Measurements from ENCODE around the gene TMPRSS9.

Gene TMPRSS9

GRCh38 chr19:2420490-2420889 is 60.4 kb downstream of the TMPRSS9 start:
- no peak for DNase-seq (ENCODE audit: low read depth in 2 of 2)

- no peak for DNase-seq (ENCODE audit: low read depth in 2 of 2)
These were observed 61.7 kb downstream of the TMPRSS9 start for GRCh38 chr19:2421581-2422306.

GRCh38 chr19:2423071-2423914 is 63.2 kb downstream of the TMPRSS9 start:
- no peak for DNase-seq (ENCODE audit: low read depth in 2 of 2)

- no peak for DNase-seq (ENCODE audit: low read depth in 2 of 2)
These were observed 64.0 kb downstream of the TMPRSS9 start for GRCh38 chr19:2423915-2424685.

- DNase-seq (ENCODE audit: low read depth in 2 of 2) = no peak
These were observed 64.9 kb downstream of the TMPRSS9 start for GRCh38 chr19:2424686-2425621.

- no peak for DNase-seq (ENCODE audit: low read depth in 2 of 2)
These were observed 65.8 kb downstream of the TMPRSS9 start for GRCh38 chr19:2425622-2426581.

GRCh38 chr19:2426611-2427428 is 66.8 kb downstream of the TMPRSS9 start:
- peak in 1 of 2 donors; percentile 22 for DNase-seq (ENCODE audit: low read depth in 2 of 2)

- peak; percentile 89 to 91 for DNase-seq (ENCODE audit: low read depth in 2 of 2)
These were observed 67.6 kb downstream of the TMPRSS9 start, which contains the start of gene TIMM13 for GRCh38 chr19:2427429-2428320. Gene TIMM13, minus strand, starts transcription at chr19:2427586. Its CDS starts 53 bp downstream, at chr19:2427533.

GRCh38 chr19:2428321-2428690 is 68.2 kb downstream of the TMPRSS9 start:
- no peak for DNase-seq (ENCODE audit: low read depth in 2 of 2)

GRCh38 chr19:2428756-2429711 is 69.0 kb downstream of the TMPRSS9 start:
- no peak for DNase-seq (ENCODE audit: low read depth in 2 of 2)

GRCh38 chr19:2429917-2430535 is 70.0 kb downstream of the TMPRSS9 start:
- no peak for DNase-seq (ENCODE audit: low read depth in 2 of 2)

- DNase-seq (ENCODE audit: low read depth in 2 of 2) = no peak
These were observed 71.4 kb downstream of the TMPRSS9 start for GRCh38 chr19:2431318-2432055.

GRCh38 chr19:2432131-2432848 is 72.2 kb downstream of the TMPRSS9 start:
- no peak for DNase-seq (ENCODE audit: low read depth in 2 of 2)

GRCh38 chr19:2433854-2434253 is 73.8 kb downstream of the TMPRSS9 start:
- DNase-seq (ENCODE audit: low read depth in 2 of 2) = no peak

- DNase-seq (ENCODE audit: low read depth in 2 of 2) = no peak
These were observed 74.2 kb downstream of the TMPRSS9 start for GRCh38 chr19:2434267-2434666.

Data from stimulated activated CD4-positive, alpha-beta T cell treated with anti-CD3 and anti-CD28 coated beads, Interleukin-1b, Interleukin-23, amount 100 ng/mL, for 1 hour (primary cell).